SJCRH30 (cell line): ENCODE results near the gene HSPG2. TPM values are rescaled to one million over a fixed set of nuclear protein-coding genes. Genes with fewer than 3 reads are reported as not detected.

ENCODE experiments used
- DNase-seq, 2 experiments: peaks; one replicate each; pipeline ENCODE4 v3.0.0-alpha.2; 2015 to 2020
- H3K27ac ChIP-seq: fragments of 250-450 bp; sonication (Bioruptor Pico); 2 replicates; pipeline ENCODE4 v1.5.1; 2020; ENCODE audit warnings: mild to moderate bottlenecking, moderate library complexity
- H3K27me3 ChIP-seq: fragments of 250-450 bp; sonication (Bioruptor Pico); 2 replicates; pipeline ENCODE4 v1.5.1; 2020; ENCODE audit warnings: mild to moderate bottlenecking, moderate library complexity
- H3K36me3 ChIP-seq: fragments of 250-450 bp; sonication (Bioruptor Pico); 2 replicates; pipeline ENCODE4 v1.5.1; 2020; ENCODE audit warnings: mild to moderate bottlenecking, moderate library complexity
- H3K4me1 ChIP-seq: fragments of 250-450 bp; sonication (Bioruptor Pico); 2 replicates; pipeline ENCODE4 v1.5.1; 2020; ENCODE audit warnings: mild to moderate bottlenecking, moderate library complexity
- H3K4me3 ChIP-seq: fragments of 250-450 bp; sonication (Bioruptor Pico); 2 replicates; pipeline ENCODE4 v1.5.1; 2020; ENCODE audit warnings: mild to moderate bottlenecking, moderate library complexity
- H3K9me3 ChIP-seq: fragments of 250-450 bp; sonication (Bioruptor Pico); replicated peaks from 2 replicates; pipeline ENCODE4 v1.5.1; 2020; ENCODE audit warnings: mild to moderate bottlenecking, moderate library complexity
- total RNA-seq: library from RNA; depleted of rRNA; stranded (reverse); fragments of >200 nt; shearing (Covaris generic); gene quantifications from 2 replicates; pipeline ENCODE4 v1.2.3, GENCODE V29; 2014

HSPG2 gene
- total RNA-seq, 1 experiment from 2014 or later: 84.0 TPM

DNA sequence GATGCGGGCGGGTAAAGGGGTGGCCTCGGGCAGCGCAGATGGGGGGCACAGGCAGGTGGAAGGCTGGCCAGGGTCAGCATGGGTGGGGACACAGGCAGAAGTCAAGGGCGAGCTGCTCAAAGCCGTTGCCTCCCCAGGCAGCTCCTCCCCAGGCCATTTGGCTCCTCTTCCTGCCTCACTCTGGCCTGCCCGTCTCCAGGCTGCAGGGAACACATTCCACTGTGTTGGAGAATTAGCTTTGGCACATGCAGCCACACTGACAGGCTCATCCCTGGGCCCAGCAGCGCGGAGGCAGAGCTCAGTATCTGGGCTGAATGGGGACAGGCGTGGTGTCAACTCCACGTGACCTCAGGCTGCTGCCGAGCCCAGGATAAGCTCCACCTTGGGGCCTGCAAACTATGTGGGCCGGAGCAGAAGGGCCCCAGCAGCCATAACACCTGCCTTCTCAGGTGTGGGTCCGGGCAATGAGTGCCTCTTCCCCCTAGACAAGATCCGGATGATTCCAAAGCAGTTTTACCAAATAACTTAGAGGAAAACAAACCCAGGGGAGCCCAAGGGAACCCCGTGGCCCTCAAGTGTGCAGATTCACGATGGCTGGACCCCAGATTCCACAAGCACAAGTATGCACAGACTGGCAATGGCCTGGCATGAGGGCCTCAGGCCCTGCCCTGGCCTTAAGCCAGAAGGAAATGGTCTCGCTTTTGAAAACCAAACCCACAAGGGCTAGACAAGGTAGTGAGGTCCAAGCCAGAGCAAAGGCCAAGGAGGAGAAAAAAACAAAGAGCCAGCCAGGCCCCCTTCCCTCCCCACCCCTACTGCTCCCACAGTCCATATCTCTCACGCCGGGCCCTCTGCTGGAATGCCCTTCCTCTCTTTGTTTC is 40.2 kb downstream of the HSPG2 start:
- Histone ChIP-seq H3K4me3 (no peak overlapping the region), H3K36me3 (peaks cover 55% of the 10 kb centered on the region), H3K27ac (peak overlapping the region; percentile 87; the same call in 1 of the 2 replicates), H3K9me3 (no peaks in the 10 kb centered on the region), H3K27me3 (no peaks in the 10 kb centered on the region), H3K4me1 (peaks cover 62% of the 10 kb centered on the region)
- peak in 1 of 2 experiments; percentile 46 for DNase-seq

DNA sequence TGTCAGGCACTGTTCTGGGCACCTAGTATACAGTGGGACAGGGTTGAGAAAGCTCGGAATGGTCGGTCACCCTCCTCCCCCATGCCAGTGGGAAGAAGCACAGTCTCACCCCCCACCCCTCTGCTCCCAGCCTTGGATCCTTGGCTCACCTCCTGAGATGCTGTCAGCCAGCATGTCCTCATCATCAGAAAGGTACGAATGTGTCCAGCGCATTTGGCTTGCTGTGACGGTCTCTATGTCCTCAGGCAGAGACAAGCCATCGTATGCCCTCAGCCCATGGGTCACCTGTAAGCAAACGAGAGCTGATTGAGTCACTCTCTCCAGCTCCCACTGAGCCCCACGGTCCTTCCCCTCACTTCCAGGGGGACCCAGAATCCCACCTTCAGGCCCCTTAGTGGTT is 41.1 kb downstream of the HSPG2 start:
- H3K4me1 ChIP-seq: peaks cover 55% of the 10 kb centered on the region
- H3K9me3 ChIP-seq: no peaks in the 10 kb centered on the region
- peaks cover 62% of the 10 kb centered on the region for H3K36me3 ChIP-seq
- H3K4me3 ChIP-seq: no peak overlapping the region
- peak overlapping the region; percentile 87 for H3K27ac ChIP-seq
- no peaks in the 10 kb centered on the region for H3K27me3 ChIP-seq
- DNase-seq: no peak

DNA sequence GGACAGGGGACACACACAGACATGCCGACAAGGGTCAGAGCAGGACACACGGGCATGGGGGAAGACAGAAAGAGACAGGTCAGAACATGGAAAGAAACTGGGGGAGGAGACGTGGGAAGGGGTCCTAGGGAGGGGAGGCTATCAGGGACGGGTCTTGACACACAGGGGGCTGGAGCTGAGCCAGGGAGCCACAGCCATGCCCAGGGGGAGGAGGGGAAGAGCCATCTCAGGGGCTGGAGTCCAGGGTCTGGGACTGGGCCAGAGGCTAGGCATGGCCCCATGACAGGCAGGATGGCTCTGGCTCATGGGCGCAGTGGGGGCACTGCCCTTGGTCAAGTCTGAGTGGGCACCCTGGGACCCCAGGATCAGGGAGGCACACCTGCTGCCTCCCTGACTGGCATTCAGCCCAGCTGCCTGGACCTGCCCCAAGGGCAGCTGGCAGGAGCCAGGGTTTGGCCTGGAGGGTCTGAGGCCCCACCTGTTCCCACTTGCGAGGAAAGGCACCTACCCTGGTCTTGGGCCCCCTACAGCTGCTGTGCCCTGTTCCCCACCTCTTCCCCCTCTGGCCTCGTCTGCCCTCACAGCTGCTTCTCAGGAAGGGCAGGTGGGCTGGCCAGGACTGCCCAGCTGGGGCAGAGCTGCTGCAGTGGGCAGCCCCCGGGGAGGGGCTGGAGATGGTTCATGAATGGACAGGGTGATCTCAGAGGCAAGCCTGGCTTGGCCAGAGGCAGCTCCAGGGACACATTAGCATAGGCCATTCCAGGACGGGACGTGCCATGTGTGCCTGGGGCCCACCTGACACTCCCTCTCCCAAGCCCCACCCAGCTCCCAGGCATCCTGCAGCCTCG is 42.9 kb downstream of the HSPG2 start:
- Histone ChIP-seq H3K4me1 (peaks cover 49% of the 10 kb centered on the region), H3K9me3 (no peaks in the 10 kb centered on the region), H3K36me3 (peaks cover 66% of the 10 kb centered on the region), H3K27me3 (no peaks in the 10 kb centered on the region), H3K4me3 (no peak overlapping the region), H3K27ac (peak overlapping the region; percentile 87)
- peak; percentile 97 for DNase-seq

DNA sequence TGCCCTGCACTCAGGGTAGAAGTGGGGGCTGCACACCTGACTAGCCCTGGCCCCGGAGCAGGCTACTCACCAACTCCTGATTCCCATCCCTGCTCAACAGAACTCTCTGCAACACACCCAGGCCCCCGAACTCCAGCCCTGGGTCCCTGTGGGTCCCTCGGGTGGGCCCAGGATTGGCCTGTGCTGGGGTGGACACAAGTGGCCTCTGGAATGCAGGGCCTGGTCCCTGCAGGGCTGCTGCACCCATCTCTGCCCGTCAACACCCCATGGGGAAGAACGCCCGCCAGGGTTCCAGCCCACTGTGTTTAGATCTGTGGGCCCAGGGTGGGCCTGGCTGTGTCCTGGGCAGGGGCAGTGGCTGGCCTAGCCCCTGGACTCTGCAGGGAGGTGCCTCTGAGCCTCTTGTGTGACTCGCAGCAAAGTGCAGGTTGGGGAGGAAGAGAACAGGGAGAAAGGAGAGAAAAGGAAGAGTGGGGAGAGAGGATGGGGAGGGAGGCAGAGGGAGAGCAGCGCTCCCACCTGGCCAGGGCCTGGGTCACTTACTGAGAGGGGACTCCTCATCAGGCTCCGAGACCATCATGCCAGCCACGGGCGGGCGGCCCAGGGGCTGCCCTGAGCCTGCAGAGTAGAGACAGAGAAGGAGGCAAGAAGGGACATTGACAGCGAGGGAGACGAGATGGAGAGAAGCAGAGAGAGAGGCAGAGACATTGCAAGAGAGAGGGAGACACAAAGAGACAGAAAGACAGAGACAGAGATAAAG is 43.9 kb downstream of the HSPG2 start:
- Histone ChIP-seq H3K27me3 (no peaks in the 10 kb centered on the region), H3K4me1 (peaks cover 49% of the 10 kb centered on the region), H3K4me3 (no peak overlapping the region), H3K27ac (peak overlapping the region; percentile 87), H3K9me3 (no peaks in the 10 kb centered on the region), H3K36me3 (peaks cover 66% of the 10 kb centered on the region)
- DNase-seq: no peak

DNA sequence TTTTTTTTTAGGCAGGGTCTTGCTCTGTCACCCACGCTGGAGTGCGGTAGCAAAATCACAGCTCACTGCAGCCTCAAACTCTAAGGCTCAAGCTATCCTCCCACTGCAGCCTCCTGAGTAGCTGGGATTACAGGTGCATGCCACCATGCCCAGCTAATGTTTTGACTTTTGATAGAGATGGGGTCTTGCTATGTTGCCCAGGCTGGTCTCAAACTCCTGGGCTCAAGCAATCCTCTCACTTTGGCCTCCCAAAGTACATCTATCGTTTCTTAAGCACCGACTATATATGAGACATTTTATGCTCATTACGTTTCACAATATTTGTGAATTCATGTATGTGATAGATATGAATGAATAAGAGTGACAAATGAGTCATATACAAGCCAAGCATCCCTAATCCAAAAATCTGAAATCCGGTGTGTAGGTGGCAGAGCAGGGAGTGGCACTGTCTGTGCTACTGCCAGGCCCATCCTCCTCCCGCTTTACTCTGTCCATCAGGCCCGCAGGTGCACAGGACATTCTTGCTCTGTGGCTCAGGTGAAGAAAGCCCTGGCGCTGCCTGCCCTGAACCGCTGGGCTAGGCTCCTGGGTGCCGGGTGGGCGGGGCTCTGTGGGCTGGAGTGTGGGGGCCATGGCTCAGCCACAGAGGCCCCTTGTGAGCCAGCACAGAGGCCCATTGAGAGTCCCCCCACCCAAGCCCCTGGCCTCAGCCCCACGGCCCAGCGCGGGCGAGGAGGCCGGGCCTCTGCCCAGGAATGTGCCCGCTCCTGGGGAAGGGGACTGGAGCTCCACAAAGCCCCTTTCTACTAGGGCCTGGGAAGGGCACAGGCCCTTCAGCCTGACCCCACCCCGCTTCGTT is 45.3 kb downstream of the HSPG2 start:
- H3K4me3 ChIP-seq: no peak overlapping the region
- no peak for DNase-seq
- peaks cover 74% of the 10 kb centered on the region for H3K36me3 ChIP-seq
- H3K9me3 ChIP-seq: no peaks in the 10 kb centered on the region
- H3K27ac ChIP-seq: no peak overlapping the region
- H3K4me1 ChIP-seq: peaks cover 39% of the 10 kb centered on the region
- H3K27me3 ChIP-seq: no peaks in the 10 kb centered on the region

DNA sequence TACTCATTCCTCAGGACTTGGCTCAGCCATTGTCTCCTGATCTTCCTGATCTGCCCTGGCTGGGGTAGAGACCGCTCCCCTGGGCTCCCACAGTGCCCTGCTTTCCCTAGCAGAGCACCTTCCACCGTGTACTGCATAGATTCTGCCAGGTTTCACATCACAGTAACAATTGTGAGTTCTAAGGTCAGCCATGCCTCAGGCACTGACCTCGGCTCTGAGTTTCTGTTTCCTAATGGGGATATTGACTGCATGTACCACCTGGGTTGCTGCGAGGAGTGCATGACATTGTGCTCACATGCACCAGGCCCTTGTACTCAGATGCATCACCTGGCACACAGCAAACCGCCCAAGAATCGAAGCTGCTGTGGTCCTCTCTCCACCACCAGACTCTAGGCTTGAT is 46.0 kb downstream of the HSPG2 start:
- H3K4me3 ChIP-seq: no peak overlapping the region
- peaks cover 76% of the 10 kb centered on the region for H3K36me3 ChIP-seq
- no peaks in the 10 kb centered on the region for H3K9me3 ChIP-seq
- H3K27me3 ChIP-seq: no peaks in the 10 kb centered on the region
- DNase-seq: no peak
- peaks cover 31% of the 10 kb centered on the region for H3K4me1 ChIP-seq
- H3K27ac ChIP-seq: no peak overlapping the region

DNA sequence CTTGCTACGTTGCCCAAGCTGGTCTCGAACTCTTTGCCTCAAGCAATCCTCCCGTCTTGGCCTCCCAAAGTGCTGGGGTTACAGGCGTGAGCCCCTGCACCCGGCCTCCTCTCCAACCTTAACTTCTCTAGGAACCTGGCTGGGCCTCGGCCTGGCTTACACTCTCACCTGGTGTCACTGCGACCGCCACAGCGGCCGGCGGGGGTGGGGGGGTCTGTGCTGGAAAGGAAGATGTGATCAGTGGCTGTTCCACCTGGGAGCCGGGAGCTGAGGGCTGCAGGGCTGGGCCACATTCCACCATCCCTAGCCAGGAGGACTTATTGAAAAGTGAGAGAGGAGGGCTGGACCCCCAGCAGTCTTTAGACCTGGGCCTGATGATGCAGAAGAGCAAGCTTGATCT is 48.6 kb downstream of the HSPG2 start:
- Histone ChIP-seq H3K27me3 (no peaks in the 10 kb centered on the region), H3K4me3 (no peak overlapping the region), H3K27ac (no peak overlapping the region), H3K36me3 (peaks cover 86% of the 10 kb centered on the region), H3K4me1 (peaks cover 8% of the 10 kb centered on the region), H3K9me3 (no peaks in the 10 kb centered on the region)
- DNase-seq: no peak

DNA sequence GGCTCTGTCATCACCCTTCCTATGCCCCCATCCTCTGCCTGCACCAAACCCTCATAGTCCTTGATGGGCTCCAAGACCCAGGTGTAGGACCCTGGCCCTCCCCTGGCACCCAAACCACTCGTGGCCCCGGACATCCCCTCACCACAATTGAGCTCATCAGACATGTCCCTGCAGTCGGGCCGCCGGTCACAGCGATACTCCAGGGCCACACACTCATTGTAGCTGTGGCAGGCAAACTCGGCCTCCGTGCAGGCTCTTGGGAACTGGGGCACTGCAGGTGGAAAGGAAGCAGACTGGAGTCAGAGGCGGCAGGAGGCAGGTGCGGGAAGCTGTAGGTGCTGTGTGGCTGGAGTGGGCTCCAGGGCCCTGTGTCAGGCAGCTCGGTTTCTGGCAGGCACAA is 49.3 kb downstream of the HSPG2 start:
- Histone ChIP-seq H3K4me3 (no peak overlapping the region), H3K36me3 (peaks cover 79% of the 10 kb centered on the region), H3K27ac (no peak overlapping the region), H3K4me1 (peaks cover 8% of the 10 kb centered on the region), H3K9me3 (no peaks in the 10 kb centered on the region), H3K27me3 (no peaks in the 10 kb centered on the region)
- no peak for DNase-seq

DNA sequence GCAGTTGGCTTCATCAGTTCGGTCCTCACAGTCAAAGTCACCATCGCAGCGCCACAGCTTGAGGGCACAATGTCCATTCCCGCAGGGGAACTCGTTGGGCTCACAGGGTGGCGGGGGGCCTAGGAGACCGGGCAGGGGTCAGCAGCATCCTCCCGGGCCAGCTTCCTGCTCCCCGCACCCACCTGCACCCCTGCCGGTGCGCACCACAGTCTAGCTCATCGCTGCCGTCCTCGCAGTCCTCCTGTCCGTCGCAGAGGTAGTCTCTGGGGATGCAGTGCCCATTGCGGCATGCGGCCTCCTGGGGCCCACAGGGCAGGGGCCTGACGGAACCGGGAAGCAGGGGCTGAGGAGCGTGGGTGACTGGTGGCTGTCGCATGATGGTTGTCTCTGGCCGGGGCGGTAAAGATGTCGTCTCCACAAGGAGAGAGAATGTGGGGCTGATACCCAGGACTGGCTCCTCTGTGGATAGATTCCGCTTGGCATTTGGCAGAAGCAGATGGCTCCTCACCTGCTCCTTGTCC is 49.8 kb downstream of the HSPG2 start:
- Histone ChIP-seq H3K4me3 (no peak overlapping the region), H3K9me3 (no peaks in the 10 kb centered on the region), H3K36me3 (peaks cover 76% of the 10 kb centered on the region), H3K4me1 (peaks cover 11% of the 10 kb centered on the region), H3K27me3 (no peaks in the 10 kb centered on the region), H3K27ac (no peak overlapping the region)
- DNase-seq: no peak

DNA sequence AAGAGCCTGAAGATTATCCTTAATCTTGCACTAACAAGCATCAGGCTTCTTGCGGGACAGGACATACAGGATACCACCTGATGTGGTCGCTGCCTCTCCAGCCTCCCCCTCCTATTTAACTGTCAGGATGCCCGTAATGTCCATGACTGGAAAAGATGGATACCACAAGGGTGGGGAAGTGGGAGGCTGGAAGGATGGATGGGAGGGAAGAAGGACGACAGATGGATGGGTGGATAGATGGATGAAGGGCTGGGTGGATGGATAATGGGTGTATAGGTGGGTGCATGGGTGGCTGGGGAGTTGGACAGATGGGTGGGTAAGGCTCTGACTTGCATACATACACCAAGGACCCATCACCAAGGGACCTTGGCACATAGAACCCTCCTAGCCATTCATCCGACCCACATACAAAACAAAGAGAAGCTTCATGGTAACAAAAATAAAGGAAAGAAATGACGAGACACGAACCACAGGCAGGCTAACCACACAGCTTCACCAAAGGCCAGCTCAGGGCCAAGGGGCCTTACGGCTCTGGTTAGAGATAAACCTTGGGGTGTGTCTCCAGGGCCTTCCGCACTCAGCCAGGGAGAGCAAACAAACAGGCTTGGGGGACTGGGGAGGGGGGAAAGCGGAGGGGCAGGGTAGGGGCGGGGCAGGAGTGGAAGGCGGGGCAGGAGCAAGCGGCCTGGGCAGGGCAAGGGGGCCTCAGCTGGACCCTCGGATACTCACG is 50.5 kb downstream of the HSPG2 start:
- no peaks in the 10 kb centered on the region for H3K9me3 ChIP-seq
- peaks cover 70% of the 10 kb centered on the region for H3K36me3 ChIP-seq
- no peak overlapping the region for H3K4me3 ChIP-seq
- H3K27ac ChIP-seq: no peak overlapping the region
- peaks cover 16% of the 10 kb centered on the region for H3K4me1 ChIP-seq
- no peaks in the 10 kb centered on the region for H3K27me3 ChIP-seq
- no peak for DNase-seq

DNA sequence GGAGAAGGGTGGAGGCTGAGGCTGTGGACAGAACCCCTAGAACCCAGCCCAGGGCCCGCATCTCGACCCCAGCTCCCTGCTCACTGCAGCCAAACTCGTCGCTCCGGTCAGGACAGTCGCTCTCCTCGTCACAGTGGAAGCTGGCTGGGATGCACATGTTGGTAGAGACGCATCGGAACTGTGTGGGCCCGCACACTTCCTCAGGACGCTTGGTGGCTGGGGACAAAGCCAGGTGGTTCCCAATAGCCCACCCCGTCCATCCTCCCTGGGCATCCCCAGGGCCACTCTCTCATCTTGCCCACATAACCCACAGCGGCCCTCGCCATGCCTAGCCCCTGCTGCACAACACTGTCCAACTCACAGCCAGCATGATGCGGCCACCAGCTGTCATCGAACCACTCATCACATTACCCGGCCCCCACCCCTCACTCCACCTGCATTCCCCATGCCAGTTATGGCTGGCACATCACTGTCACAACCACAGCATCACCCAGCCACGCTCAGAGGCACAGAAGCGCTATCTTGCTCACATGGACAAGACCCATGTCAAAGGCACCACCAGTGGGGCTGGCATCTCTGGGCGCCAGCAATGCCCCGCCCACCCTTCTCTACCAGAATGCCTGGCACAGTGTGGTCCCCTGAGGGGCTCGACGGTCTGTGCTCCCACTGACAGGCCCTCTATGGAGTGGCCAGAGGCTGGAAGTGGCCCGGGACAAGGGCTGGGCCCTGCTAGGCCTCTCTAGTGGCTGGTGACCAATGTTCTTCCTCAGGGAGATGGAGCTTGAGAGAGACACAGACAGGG is 51.7 kb downstream of the HSPG2 start:
- Histone ChIP-seq H3K27me3 (no peaks in the 10 kb centered on the region), H3K36me3 (peaks cover 71% of the 10 kb centered on the region), H3K9me3 (no peaks in the 10 kb centered on the region), H3K4me1 (peaks cover 19% of the 10 kb centered on the region), H3K4me3 (no peak overlapping the region), H3K27ac (no peak overlapping the region)
- no peak for DNase-seq

DNA sequence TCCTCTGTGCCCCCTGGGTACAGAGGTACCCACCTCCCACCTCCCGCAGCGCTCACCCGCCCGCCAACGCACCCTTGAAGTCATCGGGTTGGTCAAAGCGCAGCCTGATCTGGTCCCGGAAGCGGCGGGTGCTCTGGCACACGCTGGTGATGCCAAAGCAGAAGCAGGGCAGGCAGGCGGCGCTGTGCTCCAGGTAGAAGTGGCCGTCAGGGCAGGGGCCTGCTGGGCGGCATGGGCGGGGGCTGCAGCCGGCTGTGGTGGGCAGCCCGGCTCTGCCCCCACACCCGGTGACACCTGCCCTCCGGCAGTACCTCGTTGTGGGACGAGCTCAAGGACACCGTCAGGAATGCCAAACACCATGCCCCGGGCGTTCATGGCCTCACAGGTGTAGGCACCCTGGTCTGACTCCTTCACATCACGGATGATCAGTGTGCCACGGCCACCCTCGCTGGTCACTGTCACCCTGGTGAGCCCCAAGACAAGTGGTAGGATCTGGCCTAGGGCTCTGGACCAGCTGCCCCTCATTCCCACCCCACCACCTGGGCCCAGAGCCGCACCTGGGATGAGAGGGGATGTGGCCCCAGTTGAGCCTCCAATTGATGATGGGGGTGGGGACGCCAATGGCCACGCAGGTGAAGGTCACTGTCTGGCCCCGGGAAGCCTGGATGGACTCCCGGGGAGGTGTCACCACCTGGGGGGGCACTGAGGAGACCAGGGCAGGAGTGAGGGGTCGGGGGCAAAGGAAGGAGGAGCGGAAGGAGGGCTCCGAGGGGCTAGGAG is 52.5 kb downstream of the HSPG2 start:
- Histone ChIP-seq H3K9me3 (no peaks in the 10 kb centered on the region), H3K4me3 (no peak overlapping the region), H3K27me3 (no peaks in the 10 kb centered on the region), H3K36me3 (peaks cover 74% of the 10 kb centered on the region), H3K4me1 (peaks cover 19% of the 10 kb centered on the region), H3K27ac (no peak overlapping the region)
- DNase-seq: no peak
